ENCODE results near the gene SPAG8. TPM values are rescaled to one million over a fixed set of nuclear protein-coding genes. Genes with fewer than 3 reads are reported as not detected.

Gene SPAG8
- total and polyA plus RNA-seq, 10 of the 15 experiments (the other 5 are each of a cell fraction or from before 2014, with no cell fraction given), result 0.40 to 1.1 (median 0.72) TPM

- TF ChIP-seq CBX3 (IDR thresholded peaks at IDR 0.05; ENCODE audit: borderline replicate concordance, low read depth), result no peak
- TF ChIP-seq, protein P1, sequence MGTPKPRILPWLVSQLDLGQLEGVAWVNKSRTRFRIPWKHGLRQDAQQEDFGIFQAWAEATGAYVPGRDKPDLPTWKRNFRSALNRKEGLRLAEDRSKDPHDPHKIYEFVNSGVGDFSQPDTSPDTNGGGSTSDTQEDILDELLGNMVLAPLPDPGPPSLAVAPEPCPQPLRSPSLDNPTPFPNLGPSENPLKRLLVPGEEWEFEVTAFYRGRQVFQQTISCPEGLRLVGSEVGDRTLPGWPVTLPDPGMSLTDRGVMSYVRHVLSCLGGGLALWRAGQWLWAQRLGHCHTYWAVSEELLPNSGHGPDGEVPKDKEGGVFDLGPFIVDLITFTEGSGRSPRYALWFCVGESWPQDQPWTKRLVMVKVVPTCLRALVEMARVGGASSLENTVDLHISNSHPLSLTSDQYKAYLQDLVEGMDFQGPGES (IDR thresholded peaks at IDR 0.05), result no peak
- TF ChIP-seq DPF2 (IDR thresholded peaks at IDR 0.05), result 0 out of 2 replicates have a peak, but pooled peaks have one; percentile 36
- peak; percentile 69 to 70; a peak in 2 of 4 replicates for TF ChIP-seq IKZF2 (IDR thresholded peaks at IDR 0.05)
- TF ChIP-seq NR2C1 (IDR thresholded peaks at IDR 0.05), result peak; percentile 31; the same call in 1 of the 2 replicates
- peak; percentile 81 for TF ChIP-seq MTA2 (IDR thresholded peaks at IDR 0.05; ENCODE audit: low read depth)
- TF ChIP-seq, protein P2, sequence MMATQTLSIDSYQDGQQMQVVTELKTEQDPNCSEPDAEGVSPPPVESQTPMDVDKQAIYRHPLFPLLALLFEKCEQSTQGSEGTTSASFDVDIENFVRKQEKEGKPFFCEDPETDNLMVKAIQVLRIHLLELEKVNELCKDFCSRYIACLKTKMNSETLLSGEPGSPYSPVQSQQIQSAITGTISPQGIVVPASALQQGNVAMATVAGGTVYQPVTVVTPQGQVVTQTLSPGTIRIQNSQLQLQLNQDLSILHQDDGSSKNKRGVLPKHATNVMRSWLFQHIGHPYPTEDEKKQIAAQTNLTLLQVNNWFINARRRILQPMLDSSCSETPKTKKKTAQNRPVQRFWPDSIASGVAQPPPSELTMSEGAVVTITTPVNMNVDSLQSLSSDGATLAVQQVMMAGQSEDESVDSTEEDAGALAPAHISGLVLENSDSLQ (IDR thresholded peaks at IDR 0.05), result peak; percentile 15; the same call in 1 of the 2 replicates
- TF ChIP-seq MLLT1 (IDR thresholded peaks at IDR 0.05), result no peak
- TF ChIP-seq JUND (IDR thresholded peaks at IDR 0.05; ENCODE audit: low read depth, low read length), result no peak
- TF ChIP-seq, protein P3, sequence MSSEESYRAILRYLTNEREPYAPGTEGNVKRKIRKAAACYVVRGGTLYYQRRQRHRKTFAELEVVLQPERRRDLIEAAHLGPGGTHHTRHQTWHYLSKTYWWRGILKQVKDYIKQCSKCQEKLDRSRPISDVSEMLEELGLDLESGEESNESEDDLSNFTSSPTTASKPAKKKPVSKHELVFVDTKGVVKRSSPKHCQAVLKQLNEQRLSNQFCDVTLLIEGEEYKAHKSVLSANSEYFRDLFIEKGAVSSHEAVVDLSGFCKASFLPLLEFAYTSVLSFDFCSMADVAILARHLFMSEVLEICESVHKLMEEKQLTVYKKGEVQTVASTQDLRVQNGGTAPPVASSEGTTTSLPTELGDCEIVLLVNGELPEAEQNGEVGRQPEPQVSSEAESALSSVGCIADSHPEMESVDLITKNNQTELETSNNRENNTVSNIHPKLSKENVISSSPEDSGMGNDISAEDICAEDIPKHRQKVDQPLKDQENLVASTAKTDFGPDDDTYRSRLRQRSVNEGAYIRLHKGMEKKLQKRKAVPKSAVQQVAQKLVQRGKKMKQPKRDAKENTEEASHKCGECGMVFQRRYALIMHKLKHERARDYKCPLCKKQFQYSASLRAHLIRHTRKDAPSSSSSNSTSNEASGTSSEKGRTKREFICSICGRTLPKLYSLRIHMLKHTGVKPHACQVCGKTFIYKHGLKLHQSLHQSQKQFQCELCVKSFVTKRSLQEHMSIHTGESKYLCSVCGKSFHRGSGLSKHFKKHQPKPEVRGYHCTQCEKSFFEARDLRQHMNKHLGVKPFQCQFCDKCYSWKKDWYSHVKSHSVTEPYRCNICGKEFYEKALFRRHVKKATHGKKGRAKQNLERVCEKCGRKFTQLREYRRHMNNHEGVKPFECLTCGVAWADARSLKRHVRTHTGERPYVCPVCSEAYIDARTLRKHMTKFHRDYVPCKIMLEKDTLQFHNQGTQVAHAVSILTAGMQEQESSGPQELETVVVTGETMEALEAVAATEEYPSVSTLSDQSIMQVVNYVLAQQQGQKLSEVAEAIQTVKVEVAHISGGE (CRISPR knock-in tag; IDR thresholded peaks at IDR 0.05), result no peak
- TF ChIP-seq SPI1 (IDR thresholded peaks at IDR 0.05; ENCODE audit: borderline replicate concordance, insufficient read depth, low read depth, low read length), result peak; percentile 75
- peak; percentile 74; the same call in 1 of the 2 replicates for TF ChIP-seq BCL11A (IDR thresholded peaks at IDR 0.05; ENCODE audit: low read depth, low read length)
- TF ChIP-seq RFX5 (IDR thresholded peaks at IDR 0.05; ENCODE audit: low read depth, low read length), result no peak
- TF ChIP-seq RELA (IDR thresholded peaks at IDR 0.05; ENCODE audit: borderline replicate concordance, partially characterized antibody), result peak; percentile 15
- TF ChIP-seq IKZF1 (conservative IDR thresholded peaks at IDR 0.05), result peak; percentile 78
- peak; percentile 97 for TF ChIP-seq NR2F1 (conservative IDR thresholded peaks at IDR 0.05)
- TF ChIP-seq ZNF217 (IDR thresholded peaks at IDR 0.05), result no peak
These were observed 30.7 kb upstream of the SPAG8 start (continued) for GRCh38 chr9:35842795-35843194.

Data from GM12878 (cell line).